H1 (cell line): ENCODE results near the gene ENAH. TPM values are rescaled to one million over a fixed set of nuclear protein-coding genes. Genes with fewer than 3 reads are reported as not detected.
"Not testable (repeated sequence)": the region's sequence is repeated elsewhere in the genome, so short reads cannot be mapped to it uniquely, and the experiment has no call there.

Source experiments
- CTCF ChIA-PET: fragments of 300-600 bp; sonication (Branson Sonifier 250); formaldehyde crosslinking; loops from one replicate; lab custom pipeline; 2021; ENCODE audit not compliant: partially characterized antibody; lab: Charles Lee
- POLR2A ChIA-PET: fragments of 300-600 bp; sonication (Branson Sonifier 250); formaldehyde crosslinking; loops from one replicate; lab custom pipeline; 2021; ENCODE audit warnings: inconsistent platforms; ENCODE audit not compliant: partially characterized antibody; lab: Charles Lee
- DNase-seq, 2 experiments: peaks; one replicate each; pipeline versions ENCODE4 v3.0.0 to v3.0.0-alpha.2; 2010 to 2022; ENCODE audit warnings: low spot score in 2 of 2, low read depth in 1 of 2, mixed read lengths in 1 of 2
- FAIRE-seq: peaks from 2 replicates; lab custom pipeline; 2011; peaks lifted over from hg19 to GRCh38; lab: Jason Lieb, UNC
- H2AFZ ChIP-seq: 2 replicates; pipeline ENCODE4 v1.8.1; 2012; ENCODE audit warnings: low read length, inconsistent platforms
- H2AK5ac ChIP-seq: 2 replicates; pipeline ENCODE4 v1.6.1; 2013; ENCODE audit warnings: low read depth, low read length
- H2BK120ac ChIP-seq: replicated peaks from 2 replicates; pipeline ENCODE3; 2013; ENCODE audit warnings: low read depth, low read length, inconsistent platforms
- H2BK12ac ChIP-seq: 2 replicates; pipeline ENCODE4 v1.6.1; 2013; ENCODE audit warnings: low read depth, low read length
- H2BK15ac ChIP-seq: 2 replicates; pipeline ENCODE4 v1.6.1; 2013; ENCODE audit warnings: low read length
- H2BK20ac ChIP-seq: 2 replicates; pipeline ENCODE4 v1.6.1; 2013; ENCODE audit warnings: low read length
- H2BK5ac ChIP-seq: 2 replicates; pipeline ENCODE4 v1.6.1; 2013; ENCODE audit warnings: low read depth, low read length
- H3K14ac ChIP-seq: 2 replicates; pipeline ENCODE4 v1.6.1; 2013; ENCODE audit warnings: inconsistent platforms; ENCODE audit not compliant: insufficient read length
- H3K18ac ChIP-seq: 2 replicates; pipeline ENCODE4 v1.6.1; 2013; ENCODE audit warnings: low read length; ENCODE audit errors: extremely low read depth
- H3K23ac ChIP-seq: 2 replicates; pipeline ENCODE4 v1.6.1; 2013; ENCODE audit warnings: inconsistent platforms; ENCODE audit not compliant: insufficient read length
- H3K23me2 ChIP-seq: 2 replicates; pipeline ENCODE4 v1.6.1; 2013; ENCODE audit warnings: low read depth, low read length
- H3K27ac ChIP-seq: 2 replicates; pipeline ENCODE4 v1.6.1; 2011; ENCODE audit warnings: low read depth, low read length, inconsistent platforms
- H3K27me3 ChIP-seq, 4 experiments: replicated peaks in 1 of 4; 1 replicate in 1 of 4; 2 replicates in 3 of 4; pipeline versions ENCODE4 v1.6.1 to v1.8.1; 2011 to 2013; ENCODE audit warnings: low read length in 3 of 4, mild to moderate bottlenecking in 3 of 4, inconsistent platforms in 2 of 4, mixed read lengths in 2 of 4, moderate library complexity in 1 of 4; ENCODE audit not compliant: control insufficient read depth in 3 of 4, insufficient read depth in 3 of 4; ENCODE audit errors: extremely low read depth in 1 of 4
- H3K36me3 ChIP-seq, 4 experiments: 2 replicates each; pipeline versions ENCODE4 v1.6.1 to v1.8.1; 2011 to 2013; ENCODE audit warnings: mild to moderate bottlenecking in 4 of 4, low read length in 3 of 4, moderate library complexity in 2 of 4, control low read depth in 1 of 4, inconsistent platforms in 1 of 4; ENCODE audit not compliant: insufficient read depth in 4 of 4, control insufficient read depth in 2 of 4
- H3K4ac ChIP-seq: replicated peaks from 2 replicates; pipeline ENCODE3; 2013; ENCODE audit warnings: low read length, low read depth, mixed read lengths, inconsistent platforms; ENCODE audit not compliant: insufficient read length
- H3K4me1 ChIP-seq, 4 experiments: replicated peaks in 1 of 4; 1 replicate in 1 of 4; 2 replicates in 3 of 4; pipeline versions ENCODE4 v1.6.1 to v1.8.1; 2011 to 2013; ENCODE audit warnings: low read length in 3 of 4, inconsistent platforms in 2 of 4, mixed read lengths in 1 of 4; ENCODE audit not compliant: insufficient read depth in 4 of 4, control insufficient read depth in 3 of 4
- H3K4me2 ChIP-seq, 2 experiments: 2 replicates each; pipeline versions ENCODE4 v1.6.1 to v1.8.1; 2011 to 2013; ENCODE audit warnings: low read depth in 2 of 2, low read length in 2 of 2, control low read depth in 1 of 2, inconsistent platforms in 1 of 2, mild to moderate bottlenecking in 1 of 2; ENCODE audit not compliant: insufficient read depth in 1 of 2
- H3K4me3 ChIP-seq, 4 experiments: fragments of 200-600, 300-600 bp in 1 of 4; sonication (generic), shearing (Covaris generic), sonication (Bioruptor Twin) in 1 of 4; 2 replicates each; pipeline versions ENCODE4 v1.5.1 to v1.8.1; 2011 to 2016; ENCODE audit warnings: low read length in 4 of 4, low read depth in 3 of 4, control low read depth in 2 of 4, inconsistent platforms in 2 of 4, mild to moderate bottlenecking in 2 of 4, mixed read lengths in 1 of 4, moderate library complexity in 1 of 4; ENCODE audit not compliant: insufficient read depth in 2 of 4; ENCODE audit errors: extremely low read depth in 1 of 4
- H3K56ac ChIP-seq: replicated peaks from 2 replicates; pipeline ENCODE3; 2013; ENCODE audit warnings: low read depth, mild to moderate bottlenecking, mixed read lengths, low read length, inconsistent platforms; ENCODE audit not compliant: insufficient read length
- H3K79me1 ChIP-seq: 2 replicates; pipeline ENCODE4 v1.6.1; 2013; ENCODE audit warnings: low read depth, low read length, control low read depth
- H3K79me2 ChIP-seq, 2 experiments: 2 replicates each; pipeline versions ENCODE4 v1.6.1 to v1.8.1; 2012 to 2013; ENCODE audit warnings: low read length in 2 of 2, mild to moderate bottlenecking in 2 of 2, inconsistent platforms in 1 of 2; ENCODE audit not compliant: insufficient read depth in 2 of 2, control insufficient read depth in 1 of 2
- H3K9ac ChIP-seq, 4 experiments: replicated peaks in 1 of 4; 1 replicate in 1 of 4; 2 replicates in 3 of 4; pipeline versions ENCODE4 v1.6.1 to v1.8.1; 2011 to 2013; ENCODE audit warnings: low read depth in 3 of 4, low read length in 3 of 4, control low read depth in 2 of 4, mild to moderate bottlenecking in 2 of 4, moderate library complexity in 2 of 4, inconsistent platforms in 1 of 4; ENCODE audit errors: extremely low read depth in 1 of 4
- H3K9me3 ChIP-seq, 2 experiments: 2 replicates each; pipeline versions ENCODE4 v1.6.1 to v1.8.1; 2012 to 2013; ENCODE audit warnings: mild to moderate bottlenecking in 2 of 2, moderate library complexity in 2 of 2, control low read depth in 1 of 2, inconsistent platforms in 1 of 2, low read depth in 1 of 2, low read length in 1 of 2, mixed read lengths in 1 of 2; ENCODE audit not compliant: insufficient read depth in 2 of 2
- H4K20me1 ChIP-seq, 2 experiments: replicated peaks in 1 of 2; 2 replicates each; pipeline versions ENCODE3 to v1.8.1; 2011 to 2013; ENCODE audit warnings: inconsistent platforms in 2 of 2, low read length in 2 of 2, mild to moderate bottlenecking in 1 of 2; ENCODE audit not compliant: insufficient read depth in 2 of 2, control insufficient read depth in 1 of 2
- H4K5ac ChIP-seq: 2 replicates; pipeline ENCODE4 v1.6.1; 2013; ENCODE audit warnings: low read length, low read depth, mixed read lengths, inconsistent platforms; ENCODE audit not compliant: insufficient read length
- H4K8ac ChIP-seq: 2 replicates; pipeline ENCODE4 v1.8.0; 2013; ENCODE audit warnings: mild to moderate bottlenecking, moderate library complexity, low read length, inconsistent platforms; ENCODE audit not compliant: insufficient read depth; ENCODE audit errors: extremely low read depth
- H4K91ac ChIP-seq: replicated peaks from 2 replicates; pipeline ENCODE3; 2013; ENCODE audit warnings: low read length, mixed read lengths, inconsistent platforms; ENCODE audit not compliant: insufficient read length
- WGBS, 2 experiments: shearing (Covaris generic) in 1 of 2; methylation state at CpG; one replicate each; pipeline versions ENCODE4 v1.1.6 to v1.1.7; 2013 to 2015; ENCODE audit warnings: low lambda C conversion rate in 2 of 2, mixed read lengths in 2 of 2, inconsistent platforms in 1 of 2, low coverage in 1 of 2, missing lambda C conversion rate in 1 of 2; ENCODE audit not compliant: insufficient replicate concordance in 2 of 2, insufficient coverage in 1 of 2, insufficient read length in 1 of 2; ENCODE audit errors: extremely low coverage in 1 of 2, missing lambda C conversion rate in 1 of 2; 5-methylcytosine and 5-hydroxymethylcytosine counted together
- polyA plus RNA-seq, 7 experiments: library from polyadenylated mRNA; depleted of rRNA in 3 of 7; stranded (reverse) in 5 of 7; unstranded in 2 of 7; fragments of >200 nt in 5 of 7; fragments of 200-250 nt in 2 of 7; gene quantifications; 1 replicate in 5 of 7; 2 replicates in 1 of 7; 4 replicates in 1 of 7; pipeline versions ENCODE4 v1.2.1 to v1.2.3, GENCODE V29; 2011 to 2013; ENCODE audit warnings: missing spikeins in 2 of 7, mixed read lengths in 2 of 7
- total RNA-seq: library from RNA; stranded (reverse); fragmentation: NEBNext Ultra II Directional; extraction: Animal tissue kit (Norgen Biotek cat#: 25700); gene quantifications from 2 replicates; pipeline ENCODE4 v1.2.1, GENCODE V29; 2021

ENAH gene
- total and polyA plus RNA-seq, 2 of the 8 experiments (the other 6 are each of a cell fraction or from before 2014, with no cell fraction given), result 39.1 to 335 TPM

- H3K27ac ChIP-seq, result not testable (repeated sequence)
These were observed 37.5 kb downstream of the ENAH start for GRCh38 chr1:225615403-225615790.

More at GRCh38 chr1:225615403-225615790, 37.5 kb downstream of the ENAH start:
- H4K20me1 ChIP-seq, result peaks cover 15 to 18% of the 10 kb centered on the region in 2 experiments
- H3K4me1 ChIP-seq, H3K4me2 ChIP-seq, H3K36me3 ChIP-seq, H2AFZ ChIP-seq, H3K23me2 ChIP-seq, H3K23ac ChIP-seq, H3K14ac ChIP-seq, H2AK5ac ChIP-seq, H2BK120ac ChIP-seq, H3K4me3 ChIP-seq, H4K8ac ChIP-seq, H2BK15ac ChIP-seq, H4K91ac ChIP-seq, H3K79me1 ChIP-seq, H2BK12ac ChIP-seq, H2BK5ac ChIP-seq, FAIRE-seq, H4K5ac ChIP-seq, H3K27me3 ChIP-seq, H3K9ac ChIP-seq, CTCF ChIA-PET, DNase-seq, H3K56ac ChIP-seq, H3K4ac ChIP-seq, H2BK20ac ChIP-seq, H3K18ac ChIP-seq, POLR2A ChIA-PET: not testable (repeated sequence)
- H3K79me2 ChIP-seq, result peaks cover 51 to 95% of the 10 kb centered on the region in 2 experiments
- peaks cover 0 to 11% of the 10 kb centered on the region in 2 experiments; a peak in 2 of 4 replicates for H3K9me3 ChIP-seq
- WGBS, 2 experiments, result 98% methylated on average over 6 of the region's 29 CpGs; no CpG with 5 or more reads in 1 of the 2 experiments
